UCSD-AML1 (cell line): ENCODE data around the gene MGMT.

Experiments
- DNase-seq: peaks from one replicate; lab custom pipeline; 2025; ENCODE audit not compliant: unreplicated experiment; lab: John Stamatoyannopoulos, UW

Gene MGMT

GRCh38 chr10:129648856-129649255, 181.8 kb downstream of the MGMT start:
- no peak for DNase-seq

DNA sequence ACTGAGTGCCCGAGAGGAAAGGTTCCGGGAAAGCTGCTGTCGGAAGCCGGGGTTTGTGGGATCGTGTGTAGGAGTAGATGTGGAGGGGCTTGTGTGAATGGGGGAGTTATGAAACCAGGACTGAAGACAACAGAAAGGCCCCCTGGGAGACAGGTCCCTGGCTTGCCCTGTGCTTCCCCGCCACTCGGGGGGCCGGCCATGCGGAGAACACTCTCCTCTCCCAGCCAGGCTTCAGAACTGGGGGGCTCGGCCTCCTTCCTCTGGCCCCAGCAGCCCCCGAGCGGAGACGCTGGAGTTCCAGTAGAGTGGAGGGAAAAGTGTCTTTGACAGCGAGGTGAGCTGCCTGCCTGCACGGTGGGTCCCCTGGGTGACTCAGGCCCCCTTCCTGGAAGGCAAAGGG, 185.0 kb downstream of the MGMT start:
- no peak for DNase-seq

DNA sequence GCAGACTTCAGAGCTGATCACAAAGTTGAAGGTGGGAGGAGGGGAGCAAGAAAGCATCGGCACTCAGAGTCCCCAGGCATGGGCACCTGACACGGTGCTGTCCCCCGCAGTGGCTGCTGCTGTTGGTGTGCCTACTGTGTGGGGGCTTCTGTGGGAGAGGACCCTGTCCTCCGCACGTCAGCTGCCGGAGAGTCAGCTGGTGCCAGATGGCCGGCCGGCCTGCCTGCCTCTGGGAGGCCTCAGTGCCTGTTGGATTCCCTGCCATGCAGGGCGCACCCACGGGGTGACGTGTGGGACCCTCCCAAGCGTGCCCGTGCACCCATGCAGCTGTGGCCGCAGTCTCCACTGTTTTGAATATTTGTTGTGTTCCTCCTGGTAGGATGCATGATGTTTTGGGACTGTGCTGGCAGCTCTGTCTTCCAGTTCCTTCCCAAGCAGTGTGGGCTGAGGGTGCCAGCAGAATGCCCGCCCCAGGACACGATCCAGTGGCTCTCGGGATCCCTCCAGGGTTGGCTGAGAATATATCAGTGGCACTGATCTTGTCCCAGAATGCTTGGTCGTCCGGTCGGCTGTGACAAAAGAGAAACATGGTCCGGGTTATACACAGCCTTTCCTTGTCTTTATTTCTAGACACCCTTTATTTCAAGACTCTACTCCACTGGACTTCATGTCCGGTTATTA, 185.6 kb downstream of the MGMT start:
- DNase-seq: no peak

GRCh38 chr10:129653428-129653827, 186.4 kb downstream of the MGMT start:
- no peak for DNase-seq

DNA sequence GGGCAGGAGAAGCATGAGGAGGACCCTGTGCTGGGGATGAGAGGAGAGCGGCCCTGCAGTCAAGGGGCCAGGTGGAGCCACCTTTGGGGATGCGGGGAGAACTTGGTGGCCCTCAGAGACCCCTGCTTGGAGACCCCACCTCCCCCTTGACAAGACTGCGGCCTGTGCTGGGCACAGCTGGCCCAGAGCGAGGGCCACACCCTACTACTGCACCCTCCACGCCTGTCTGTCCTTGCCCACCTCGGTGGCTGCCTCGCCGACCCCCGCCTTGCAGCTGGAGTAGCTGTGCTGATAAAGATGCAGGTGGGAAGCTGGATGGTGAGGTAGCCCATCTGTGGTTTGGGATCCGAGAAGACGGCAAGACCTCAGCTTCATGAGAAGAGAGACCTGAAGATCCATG, 186.8 kb downstream of the MGMT start:
- DNase-seq: no peak

GRCh38 chr10:129654461-129654860, 187.4 kb downstream of the MGMT start:
- no peak for DNase-seq

GRCh38 chr10:129655007-129655678, 188.1 kb downstream of the MGMT start:
- DNase-seq: no peak

GRCh38 chr10:129655679-129656031, 188.6 kb downstream of the MGMT start:
- DNase-seq: no peak

DNA sequence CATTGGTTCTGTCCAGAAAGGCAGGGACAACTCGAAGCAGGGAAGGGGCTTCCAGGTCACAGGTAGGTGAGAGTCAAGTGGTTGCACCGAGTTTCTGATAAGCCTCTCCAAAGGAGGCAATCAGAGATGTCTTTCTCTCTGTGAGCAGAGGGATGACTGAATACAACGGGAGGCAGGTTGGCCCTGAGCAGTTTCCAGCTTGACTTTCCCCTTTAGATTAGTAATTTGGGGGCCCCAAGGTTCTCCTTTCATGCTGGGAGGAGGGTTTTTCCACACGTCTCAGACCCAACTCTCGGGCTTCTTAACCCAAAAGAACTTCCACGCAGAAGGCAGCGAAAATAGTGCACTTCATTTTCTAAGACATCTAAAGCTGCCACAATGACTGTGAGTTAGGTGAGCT, 189.6 kb downstream of the MGMT start:
- DNase-seq: no peak

GRCh38 chr10:129657297-129658017, 190.4 kb downstream of the MGMT start:
- DNase-seq: no peak

GRCh38 chr10:129658376-129659072, 191.5 kb downstream of the MGMT start:
- no peak for DNase-seq

DNA sequence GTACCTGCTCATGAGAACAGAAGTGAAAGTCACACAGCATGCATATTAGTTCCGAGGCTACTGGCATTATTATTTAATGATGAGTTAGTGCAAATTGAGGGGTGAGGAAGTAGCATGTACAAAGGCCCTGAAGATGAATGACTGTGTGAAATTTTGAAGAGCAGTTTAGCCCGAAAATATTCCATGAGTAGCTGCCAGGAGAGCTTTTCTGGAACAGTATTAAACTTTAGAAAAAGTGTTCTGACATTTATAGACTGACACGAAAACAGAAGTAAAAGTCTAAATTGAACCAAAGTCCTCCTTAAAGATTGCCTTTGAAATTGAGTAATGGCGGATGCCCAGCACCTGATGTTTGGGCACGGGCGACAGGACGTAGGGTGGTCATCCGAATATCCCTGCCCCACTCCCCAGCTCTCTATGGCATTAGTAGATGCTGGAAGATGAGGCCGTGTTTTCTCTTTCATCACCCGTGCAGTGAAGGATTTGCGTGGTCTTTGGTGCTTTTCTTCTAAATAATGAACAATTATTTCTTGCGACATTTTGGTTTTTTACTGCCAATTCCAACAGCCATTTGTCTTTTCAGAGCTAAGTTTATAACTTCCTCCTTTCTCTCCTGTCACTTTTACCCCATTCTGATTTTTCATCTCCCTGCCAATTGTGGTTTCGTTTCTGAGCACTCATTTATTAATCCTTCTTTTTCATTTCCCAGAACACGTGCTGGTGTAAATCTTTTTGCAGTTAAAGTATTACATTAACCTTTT, 192.6 kb downstream of the MGMT start:
- DNase-seq: no peak

DNA sequence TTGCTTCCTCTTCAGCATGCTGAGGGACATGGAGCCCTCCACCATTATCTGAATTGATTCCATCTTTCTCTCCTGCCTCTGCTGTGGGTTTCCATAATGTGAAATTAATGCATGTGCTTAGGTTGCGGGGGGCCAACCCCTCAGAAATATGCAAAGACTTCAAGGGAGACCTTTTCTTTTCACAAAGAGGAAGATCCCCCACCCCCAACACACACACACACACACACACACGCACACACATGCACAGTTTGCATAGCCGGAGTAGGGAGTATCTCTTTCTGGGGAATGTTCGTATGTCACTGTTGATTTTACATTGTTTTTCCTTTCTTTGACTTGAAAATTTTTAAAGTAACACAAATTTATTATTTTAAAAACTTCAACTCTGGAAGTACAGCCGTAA, 193.5 kb downstream of the MGMT start:
- no peak for DNase-seq

GRCh38 chr10:129662426-129662825, 195.4 kb downstream of the MGMT start:
- no peak for DNase-seq

GRCh38 chr10:129670124-129670523, 203.1 kb downstream of the MGMT start:
- DNase-seq: no peak

- DNase-seq: no peak
Observed at GRCh38 chr10:129673292-129673691, 206.3 kb downstream of the MGMT start.

DNA sequence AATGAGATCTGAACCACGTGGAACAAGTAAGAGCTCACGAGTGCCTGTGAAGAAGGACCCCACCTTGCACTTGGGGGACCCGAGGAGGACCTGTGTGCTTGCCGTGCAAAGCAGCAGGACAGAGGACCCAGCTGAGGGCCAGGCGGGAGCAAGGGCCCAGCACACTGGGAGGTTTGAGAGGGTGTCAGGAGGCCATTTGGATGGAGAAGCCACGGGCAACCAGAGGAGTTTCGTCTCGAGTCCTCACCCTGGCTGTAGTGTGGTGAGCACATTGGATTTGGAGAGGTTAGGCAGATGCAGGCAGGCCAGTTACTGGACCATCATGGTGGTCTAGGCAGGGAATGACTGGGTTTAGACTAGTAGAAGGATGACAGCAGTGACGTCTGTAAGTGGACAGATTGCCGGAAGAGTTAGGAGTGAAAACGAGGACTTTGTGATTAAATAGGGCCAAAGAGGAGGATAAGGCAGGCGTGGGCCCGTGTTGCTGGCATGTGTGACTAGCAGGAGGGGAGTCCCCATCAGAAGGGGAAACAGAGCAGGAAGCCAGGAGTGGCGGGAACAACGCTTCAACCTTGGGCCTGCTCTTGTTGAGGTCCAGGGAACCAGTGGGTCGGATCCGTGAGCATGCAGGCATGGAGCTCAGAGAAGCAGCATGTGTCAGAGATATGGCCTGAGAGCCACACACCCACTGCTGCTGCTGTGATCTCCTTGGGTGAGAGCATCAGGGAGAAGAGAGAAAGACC, 208.2 kb downstream of the MGMT start:
- DNase-seq: no peak

GRCh38 chr10:129676014-129676413, 209.0 kb downstream of the MGMT start:
- no peak for DNase-seq

GRCh38 chr10:129677377-129677927, 210.4 kb downstream of the MGMT start:
- DNase-seq: no peak

GRCh38 chr10:129678186-129678585, 211.1 kb downstream of the MGMT start:
- no peak for DNase-seq
